Right cardiac atrium (tissue), 5 donors: ENCODE data around the gene VPS26A. TPM values are rescaled to one million over a fixed set of nuclear protein-coding genes. Genes with fewer than 3 reads are reported as not detected.

Experiments
- ATAC-seq, 2 donors: fragments of 200-7000 bp; cut with Tn5 transposase; one replicate each; pipeline versions ENCODE4 v1.8.0 to v1.9.1; 2020; ENCODE audit warnings: moderate library complexity in 2 of 2, mild to moderate bottlenecking in 1 of 2
- DNase-seq, 3 donors: peaks; one replicate each; pipeline ENCODE4 v3.0.0-alpha.2; 2020
- H3K27ac ChIP-seq: one replicate; pipeline ENCODE4 v1.5.1; 2013; ENCODE audit warnings: mild to moderate bottlenecking, low read length, control low read depth, moderate library complexity
- H3K27me3 ChIP-seq: one replicate; pipeline ENCODE4 v1.6.1; 2013; ENCODE audit not compliant: control insufficient read depth, insufficient read depth
- H3K4me1 ChIP-seq: one replicate; pipeline ENCODE4 v1.6.1; 2013; ENCODE audit warnings: low read length; ENCODE audit not compliant: control insufficient read depth, insufficient read depth
- H3K4me3 ChIP-seq: one replicate; pipeline ENCODE4 v1.5.1; 2013; ENCODE audit warnings: low read length, control low read depth
- H3K9me3 ChIP-seq: one replicate; pipeline ENCODE4 v1.6.1; 2013; ENCODE audit warnings: low read length; ENCODE audit not compliant: control insufficient read depth
- WGBS: extraction: QIAGEN DNeasy Blood & Tissue Kit; methylation state at CpG from one replicate; pipeline ENCODE4 v1.1.7; 2013; 5-methylcytosine and 5-hydroxymethylcytosine counted together
- intact Hi-C, 4 donors: fragments of 100-400 bp; cut with DNase I; formaldehyde crosslinking; loops; one replicate each; pipeline versions ENCODE4 v1.11.0 to v1.14.0; 2022 to 2023
- polyA plus RNA-seq: library from polyadenylated mRNA; stranded (reverse); fragments of 200-250 nt; gene quantifications from one replicate; pipeline ENCODE4 v1.2.3, GENCODE V29; 2013
- total RNA-seq, 4 donors: library from RNA; stranded (reverse); fragmentation: NEBNext Ultra II Directional; extraction: Animal tissue kit (Norgen Biotek cat#: 25700); gene quantifications; one replicate each; pipeline ENCODE4 v1.2.1, GENCODE V29; 2021
- donor health status: healthy with polysubstance abuse.
- donor health status: DM: no; HTN: yes; CAD: no.
- donor health status: DM: no; HTN: no; CAD: no.
- donor health status: DM: no; HTN: yes; CAD: no; lungs with severe emphysema.
- donor health status: DM: yes; HTN: yes; CAD: no.

VPS26A gene
- total and polyA plus RNA-seq, 5 donors: 19.7 to 40.8 (median 38.1) TPM

DNA sequence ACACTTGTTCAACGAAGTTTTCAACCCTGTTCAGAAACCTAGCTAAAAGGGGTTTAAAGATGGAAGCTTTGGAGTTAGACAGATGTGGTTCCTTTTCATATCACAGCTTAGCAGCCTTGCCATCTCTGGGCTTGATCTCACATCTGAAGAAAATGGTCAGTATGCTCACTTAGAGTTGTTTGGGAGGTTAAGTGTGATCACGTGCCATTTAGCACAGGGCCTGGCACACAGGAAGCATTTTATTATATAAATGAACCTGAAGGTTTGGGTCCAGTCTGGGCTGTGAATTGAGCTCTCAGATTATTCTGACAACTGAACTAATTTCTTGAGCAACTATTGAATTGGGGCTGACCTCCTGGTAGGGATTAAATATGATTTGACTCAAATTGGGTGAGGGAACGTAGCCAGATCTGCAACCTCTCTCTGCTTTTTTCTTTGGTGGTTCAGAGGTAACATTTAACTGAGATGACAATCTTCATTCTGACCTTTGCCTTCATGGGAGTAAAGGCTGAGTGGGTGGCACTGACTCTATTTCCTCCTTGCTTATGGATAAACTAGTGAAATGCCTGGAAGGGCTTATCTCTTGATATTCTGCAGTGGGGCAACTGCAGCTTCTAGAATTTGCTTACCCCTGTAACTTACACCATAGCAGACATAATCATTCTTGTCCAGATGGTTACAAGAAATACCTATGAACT, 86.0 kb downstream of the VPS26A start:
- Histone ChIP-seq H3K4me3 (no peak overlapping the region), H3K27ac (no peak overlapping the region), H3K27me3 (no peaks in the 10 kb centered on the region), H3K9me3 (no peaks in the 10 kb centered on the region), H3K4me1 (no peaks in the 10 kb centered on the region)
- ATAC-seq (no peak), DNase-seq (no peak)
- 81% methylated on average over 3 of the region's 3 CpGs for WGBS
- intact Hi-C loops: no loop called here

DNA sequence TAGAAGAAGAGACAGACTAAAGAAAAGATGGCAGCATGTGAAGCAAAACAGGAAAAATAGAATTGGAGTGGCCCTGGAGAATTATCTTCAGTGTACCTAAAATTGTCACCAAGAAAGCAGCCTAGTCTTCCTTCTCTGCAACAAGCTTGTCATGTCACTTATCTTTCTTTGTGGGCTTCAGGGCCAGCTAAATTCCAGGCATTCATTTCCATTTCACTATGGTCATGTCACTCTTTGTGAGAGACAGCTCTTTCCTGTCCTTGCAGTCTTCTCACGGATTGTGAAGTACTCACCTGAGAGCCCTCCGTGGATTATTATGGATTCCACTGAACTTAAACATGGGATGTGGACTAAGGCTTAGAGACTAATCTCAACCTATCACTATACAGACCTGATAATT, 87.1 kb downstream of the VPS26A start:
- Histone ChIP-seq H3K9me3 (no peaks in the 10 kb centered on the region), H3K4me1 (no peaks in the 10 kb centered on the region), H3K27ac (no peak overlapping the region), H3K4me3 (no peak overlapping the region), H3K27me3 (no peaks in the 10 kb centered on the region)
- intact Hi-C loops: no loop called here
- ATAC-seq (no peak), DNase-seq (no peak)
- 40% methylated on average over 2 of the region's 2 CpGs for WGBS

DNA sequence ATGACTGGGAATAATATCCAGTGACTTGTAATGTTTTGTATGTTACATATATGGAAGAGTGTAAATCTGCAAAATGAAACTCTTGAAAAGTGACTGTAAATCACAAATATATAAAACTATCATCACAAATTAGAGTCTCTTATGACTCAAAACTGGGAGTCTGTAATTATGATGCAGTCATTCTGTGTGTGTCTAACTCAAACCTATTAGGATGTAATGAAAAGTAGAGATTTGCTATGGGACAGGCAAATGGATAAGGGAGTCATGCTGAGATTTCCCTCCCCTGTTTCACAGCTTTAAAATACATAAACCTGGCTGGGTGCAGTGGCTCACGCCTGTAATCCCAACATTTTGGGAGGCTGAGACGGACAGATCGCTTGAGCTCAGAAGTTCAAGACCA, 87.5 kb downstream of the VPS26A start:
- 81% methylated on average over 3 of the region's 3 CpGs for WGBS
- H3K9me3 ChIP-seq: no peaks in the 10 kb centered on the region
- no peaks in the 10 kb centered on the region for H3K27me3 ChIP-seq
- no peak overlapping the region for H3K27ac ChIP-seq
- intact Hi-C loops: no loop called here
- H3K4me3 ChIP-seq: no peak overlapping the region
- H3K4me1 ChIP-seq: no peaks in the 10 kb centered on the region
- ATAC-seq: no peak
- no peak for DNase-seq

GRCh38 chr10:69213591-69214311, 89.8 kb downstream of the VPS26A start:
- ATAC-seq: no peak
- H3K27ac ChIP-seq: no peak overlapping the region

DNA sequence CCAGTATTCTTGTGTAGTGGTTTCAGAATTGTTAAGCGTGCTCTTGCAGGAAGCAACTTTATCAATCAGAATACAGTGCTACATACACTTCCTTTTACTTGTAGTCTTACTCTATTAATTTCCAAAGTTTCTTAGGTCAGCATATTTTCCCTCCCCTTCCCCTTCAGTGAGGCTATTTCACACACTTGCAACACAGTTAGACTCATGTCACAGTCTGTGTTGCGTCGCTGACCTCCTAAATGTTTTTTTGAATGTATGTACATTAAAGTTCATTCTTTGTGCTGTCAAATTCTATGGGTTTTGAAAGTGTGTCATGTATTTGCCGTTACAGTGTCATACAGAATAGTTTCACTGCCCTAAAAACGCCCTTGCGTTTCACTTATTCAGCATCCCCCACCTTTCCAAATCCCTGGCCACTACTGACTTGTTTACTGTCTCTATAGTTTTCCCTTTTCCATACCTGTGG, 90.7 kb downstream of the VPS26A start:
- DNase-seq (no peak), ATAC-seq (no peak)
- H3K9me3 ChIP-seq: no peaks in the 10 kb centered on the region
- intact Hi-C loops: no loop called here
- H3K4me3 ChIP-seq: no peak overlapping the region
- no peaks in the 10 kb centered on the region for H3K27me3 ChIP-seq
- WGBS: 90% methylated on average over 6 of the region's 6 CpGs
- no peaks in the 10 kb centered on the region for H3K4me1 ChIP-seq
- H3K27ac ChIP-seq: no peak overlapping the region

More at GRCh38 chr10:69213591-69214311, 89.8 kb downstream of the VPS26A start:
- Histone ChIP-seq H3K4me3 (no peak overlapping the region), H3K9me3 (no peaks in the 10 kb centered on the region), H3K4me1 (no peaks in the 10 kb centered on the region), H3K27me3 (no peaks in the 10 kb centered on the region)
- intact Hi-C loops: no loop called here
- WGBS: 34% methylated on average over 5 of the region's 5 CpGs
- DNase-seq: no peak

DNA sequence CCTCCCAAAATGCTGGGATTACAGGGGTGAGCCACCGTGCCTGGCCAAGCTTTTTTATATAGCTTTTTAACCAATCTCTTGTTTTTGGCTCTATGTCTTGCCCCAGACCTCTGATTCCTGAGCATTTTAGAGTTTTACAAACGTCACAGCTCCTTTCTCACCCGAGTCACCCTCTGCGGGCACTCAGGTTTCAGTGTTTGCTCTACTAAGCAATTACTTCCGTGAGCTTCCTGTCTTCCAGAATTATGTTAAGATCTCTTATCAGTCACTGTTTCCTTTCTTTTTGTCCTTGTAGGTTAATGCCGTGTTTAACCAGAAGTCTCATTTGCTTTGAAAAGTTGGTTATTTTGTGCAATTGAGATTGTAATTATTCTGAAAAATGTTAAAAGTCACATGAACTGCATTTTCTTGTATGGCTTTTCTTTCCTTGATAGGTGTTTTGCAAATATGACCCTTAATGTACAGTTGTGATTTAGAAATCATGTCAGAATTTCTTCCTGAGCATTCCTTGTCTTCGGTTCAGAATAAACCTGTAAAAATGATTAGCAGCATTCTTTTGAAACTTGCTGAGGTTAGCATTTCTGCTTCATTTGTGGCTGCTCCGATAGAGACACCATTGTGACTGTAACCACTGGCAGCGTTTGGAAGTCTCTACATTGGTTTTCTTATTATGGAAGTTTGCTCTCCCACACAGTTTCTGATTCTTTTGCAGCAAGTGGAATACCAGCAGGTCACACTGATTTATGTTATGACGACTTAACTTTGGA, 91.6 kb downstream of the VPS26A start:
- ATAC-seq: no peak
- no peak for DNase-seq
- H3K27ac ChIP-seq: no peak overlapping the region
- H3K4me1 ChIP-seq: no peaks in the 10 kb centered on the region
- H3K27me3 ChIP-seq: no peaks in the 10 kb centered on the region
- H3K9me3 ChIP-seq: no peaks in the 10 kb centered on the region
- intact Hi-C loops: no loop called here
- 49% methylated on average over 10 of the region's 10 CpGs for WGBS
- no peak overlapping the region for H3K4me3 ChIP-seq

GRCh38 chr10:69216577-69217118, 92.7 kb downstream of the VPS26A start:
- no peaks in the 10 kb centered on the region for H3K9me3 ChIP-seq
- intact Hi-C loops: no loop called here
- WGBS: 82% methylated on average over 11 of the region's 11 CpGs

DNA sequence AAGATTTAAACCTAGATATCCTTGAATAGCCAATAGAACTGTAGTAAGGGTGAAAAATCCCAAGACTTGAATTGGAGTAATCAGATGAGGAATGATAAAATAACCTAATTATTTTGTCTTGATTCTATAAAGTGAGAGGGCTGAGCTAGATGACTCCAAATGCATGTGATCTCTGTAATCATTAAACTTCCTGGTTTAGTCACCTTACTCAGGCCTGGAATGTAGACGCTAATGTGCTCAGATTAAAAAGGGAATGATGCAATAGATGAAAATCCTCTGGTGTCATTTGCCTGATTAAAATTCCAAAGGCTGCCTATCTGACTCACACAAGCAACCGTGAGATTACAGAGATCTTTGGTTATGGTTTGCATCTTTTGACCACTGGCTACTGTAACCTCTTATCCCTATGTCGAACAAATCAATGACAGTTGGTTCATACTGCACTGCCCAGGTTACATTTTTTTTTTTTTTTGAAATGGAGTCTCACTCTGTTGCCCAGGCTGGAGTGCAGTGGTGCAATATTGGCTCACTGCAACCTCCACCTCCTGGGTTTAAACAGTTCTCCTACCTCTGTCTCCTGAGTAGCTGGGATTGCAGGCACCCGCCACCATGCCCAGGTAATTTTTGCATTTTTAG, 93.3 kb downstream of the VPS26A start:
- H3K4me3 ChIP-seq: no peak overlapping the region
- 72% methylated on average over 4 of the region's 4 CpGs for WGBS
- no peak for ATAC-seq
- H3K4me1 ChIP-seq: no peaks in the 10 kb centered on the region
- intact Hi-C loops: no loop called here
- no peak for DNase-seq
- H3K9me3 ChIP-seq: no peaks in the 10 kb centered on the region
- no peak overlapping the region for H3K27ac ChIP-seq
- H3K27me3 ChIP-seq: no peaks in the 10 kb centered on the region

More at GRCh38 chr10:69216577-69217118, 92.7 kb downstream of the VPS26A start:
- DNase-seq (no peak), ATAC-seq (no peak)
- Histone ChIP-seq H3K27ac (no peak overlapping the region), H3K27me3 (no peaks in the 10 kb centered on the region), H3K4me3 (no peak overlapping the region), H3K4me1 (no peaks in the 10 kb centered on the region)

GRCh38 chr10:69218831-69219230, 94.9 kb downstream of the VPS26A start:
- H3K9me3 ChIP-seq: no peaks in the 10 kb centered on the region
- no peaks in the 10 kb centered on the region for H3K27me3 ChIP-seq
- DNase-seq (no peak), ATAC-seq (no peak)
- H3K4me3 ChIP-seq: no peak overlapping the region
- WGBS: 90% methylated on average over 6 of the region's 6 CpGs
- no peaks in the 10 kb centered on the region for H3K4me1 ChIP-seq
- intact Hi-C loops: no loop called here
- no peak overlapping the region for H3K27ac ChIP-seq

DNA sequence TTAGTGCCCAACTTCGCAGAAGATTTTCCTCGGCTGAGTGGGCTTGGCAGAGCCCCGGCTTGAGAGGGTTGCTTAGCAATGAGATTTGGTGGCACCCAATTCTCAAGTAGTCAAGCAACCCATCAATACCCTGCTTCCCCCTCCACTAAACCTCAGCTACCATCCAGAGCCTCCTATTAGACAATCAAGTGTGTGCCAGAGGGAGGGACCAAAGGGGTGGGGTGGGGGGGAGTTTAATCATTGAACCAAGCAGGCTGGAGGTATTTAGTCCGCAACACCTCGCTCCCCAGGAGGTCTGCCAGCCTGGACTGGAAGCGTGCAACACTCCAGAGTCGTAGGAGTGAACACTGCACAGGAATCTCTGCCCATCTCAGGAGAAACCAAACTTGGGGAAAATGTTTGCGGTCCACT, 96.1 kb downstream of the VPS26A start, which contains the start of gene HKDC1:
HKDC1 (plus strand) TSS at position 292 of the 411 bp plus-strand sequence; CDS start at position 396, 104 bp downstream.
- Histone ChIP-seq H3K27me3 (no peaks in the 10 kb centered on the region), H3K9me3 (no peaks in the 10 kb centered on the region), H3K27ac (no peak within 1 kb of the TSS), H3K4me3 (no peak within 1 kb of the TSS), H3K4me1 (no peaks in the 10 kb centered on the region)
- WGBS: 73% methylated on average over 8 of the region's 8 CpGs
- no peak for DNase-seq
- ATAC-seq: no peak
- intact Hi-C loops: no loop called here
